Measurements from ENCODE around the gene BTG1.

The BTG1 gene

GRCh38 chr12:92128612-92129011 lies 17.0 kb downstream of the BTG1 start:
- Histone ChIP-seq H2AFZ (ENCODE audit: low read length) (no peak overlapping the region), H3K79me2 (ENCODE audit: low read length) (peaks cover 94% of the 10 kb centered on the region), H3F3A (ENCODE audit: insufficient read depth, low read length) (peaks cover 8% of the 10 kb centered on the region), H3K4me1 (ENCODE audit: low read length) (peaks cover 17% of the 10 kb centered on the region), H3K27me3 (replicated peaks; ENCODE audit: insufficient read depth, low read length) (no peaks in the 10 kb centered on the region), H3K27ac (ENCODE audit: low read length) (no peak overlapping the region), H3K9me2 (replicated peaks; ENCODE audit: insufficient read depth, low read length) (no peaks in the 10 kb centered on the region), H3K36me3 (replicated peaks; ENCODE audit: insufficient read depth, low read length) (no peaks in the 10 kb centered on the region; the same call in 1 of the 2 replicates), H3K4me3 (ENCODE audit: low read length) (no peak overlapping the region), H4K20me1 (ENCODE audit: insufficient read depth, low read length) (peaks cover 6% of the 10 kb centered on the region; the same call in 1 of the 2 replicates), H3K4me2 (ENCODE audit: low read depth, low read length) (no peak overlapping the region), H3K9ac (ENCODE audit: low read length) (no peak overlapping the region), H3K9me3 (replicated peaks; ENCODE audit: insufficient read depth, low read length) (no peaks in the 10 kb centered on the region)
- TF ChIP-seq EZH2phosphoT487 (IDR thresholded peaks at IDR 0.05; ENCODE audit: low read length) = no peak
- no peak for TF ChIP-seq EZH2 (optimal IDR thresholded peaks at IDR 0.05; ENCODE audit: low read depth, low read length)
- no peak for TF ChIP-seq CTCF (IDR thresholded peaks at IDR 0.05; ENCODE audit: low read length)
- DNase-seq = no peak

- no peaks in the 10 kb centered on the region for H3K27me3 ChIP-seq (replicated peaks; ENCODE audit: insufficient read depth, low read length)
- DNase-seq = peak; percentile 2
- H3K27ac ChIP-seq (ENCODE audit: low read length) = no peak overlapping the region
- no peak overlapping the region for H3K4me2 ChIP-seq (ENCODE audit: low read depth, low read length)
- no peaks in the 10 kb centered on the region for H3K36me3 ChIP-seq (replicated peaks; ENCODE audit: insufficient read depth, low read length)
- H3K4me1 ChIP-seq (ENCODE audit: low read length) = no peaks in the 10 kb centered on the region
- no peaks in the 10 kb centered on the region for H3K9me2 ChIP-seq (replicated peaks; ENCODE audit: insufficient read depth, low read length)
- H3K79me2 ChIP-seq (ENCODE audit: low read length) = peaks cover 70% of the 10 kb centered on the region
- H3K4me3 ChIP-seq (ENCODE audit: low read length) = no peak overlapping the region
- no peaks in the 10 kb centered on the region for H4K20me1 ChIP-seq (ENCODE audit: insufficient read depth, low read length)
- TF ChIP-seq EZH2phosphoT487 (IDR thresholded peaks at IDR 0.05; ENCODE audit: low read length) (no peak), CTCF (IDR thresholded peaks at IDR 0.05; ENCODE audit: low read length) (no peak), EZH2 (optimal IDR thresholded peaks at IDR 0.05; ENCODE audit: low read depth, low read length) (no peak)
- H3F3A ChIP-seq (ENCODE audit: insufficient read depth, low read length) = no peaks in the 10 kb centered on the region
- no peak overlapping the region for H2AFZ ChIP-seq (ENCODE audit: low read length)
- no peak overlapping the region for H3K9ac ChIP-seq (ENCODE audit: low read length)
- no peaks in the 10 kb centered on the region for H3K9me3 ChIP-seq (replicated peaks; ENCODE audit: insufficient read depth, low read length)
Measured at GRCh38 chr12:92124689-92125029, 21.0 kb downstream of the BTG1 start.

GRCh38 chr12:92123780-92124688 lies 21.6 kb downstream of the BTG1 start:
- Histone ChIP-seq H3K79me2 (ENCODE audit: low read length) (peaks cover 70% of the 10 kb centered on the region), H4K20me1 (ENCODE audit: insufficient read depth, low read length) (no peaks in the 10 kb centered on the region), H3K4me2 (ENCODE audit: low read depth, low read length) (no peak overlapping the region), H3K4me1 (ENCODE audit: low read length) (no peaks in the 10 kb centered on the region), H2AFZ (ENCODE audit: low read length) (no peak overlapping the region), H3F3A (ENCODE audit: insufficient read depth, low read length) (no peaks in the 10 kb centered on the region), H3K9ac (ENCODE audit: low read length) (no peak overlapping the region), H3K4me3 (ENCODE audit: low read length) (no peak overlapping the region), H3K27me3 (replicated peaks; ENCODE audit: insufficient read depth, low read length) (no peaks in the 10 kb centered on the region), H3K9me2 (replicated peaks; ENCODE audit: insufficient read depth, low read length) (no peaks in the 10 kb centered on the region), H3K27ac (ENCODE audit: low read length) (no peak overlapping the region), H3K36me3 (replicated peaks; ENCODE audit: insufficient read depth, low read length) (no peaks in the 10 kb centered on the region), H3K9me3 (replicated peaks; ENCODE audit: insufficient read depth, low read length) (no peaks in the 10 kb centered on the region)
- TF ChIP-seq CTCF (IDR thresholded peaks at IDR 0.05; ENCODE audit: low read length) = no peak
- no peak for TF ChIP-seq EZH2phosphoT487 (IDR thresholded peaks at IDR 0.05; ENCODE audit: low read length)
- no peak for TF ChIP-seq EZH2 (optimal IDR thresholded peaks at IDR 0.05; ENCODE audit: low read depth, low read length)
- peak; percentile 4 for DNase-seq
